H1 (cell line): ENCODE measurements around the gene PITPNM1. TPM values are rescaled to one million over a fixed set of nuclear protein-coding genes. Genes with fewer than 3 reads are reported as not detected.
A peak's percentile ranks its signal among the peaks of the same experiment; 100 is the strongest.

ENCODE experiments used
- CTCF ChIA-PET: fragments of 300-600 bp; sonication (Branson Sonifier 250); formaldehyde crosslinking; loops from one replicate; lab custom pipeline; 2021; ENCODE audit not compliant: partially characterized antibody; lab: Charles Lee
- POLR2A ChIA-PET: fragments of 300-600 bp; sonication (Branson Sonifier 250); formaldehyde crosslinking; loops from one replicate; lab custom pipeline; 2021; ENCODE audit warnings: inconsistent platforms; ENCODE audit not compliant: partially characterized antibody; lab: Charles Lee
- DNase-seq, 2 experiments: peaks; one replicate each; pipeline versions ENCODE4 v3.0.0 to v3.0.0-alpha.2; 2010 to 2022; ENCODE audit warnings: low spot score in 2 of 2, low read depth in 1 of 2, mixed read lengths in 1 of 2
- FAIRE-seq: peaks from 2 replicates; lab custom pipeline; 2011; peaks lifted over from hg19 to GRCh38; lab: Jason Lieb, UNC
- H2AFZ ChIP-seq: 2 replicates; pipeline ENCODE4 v1.8.1; 2012; ENCODE audit warnings: low read length, inconsistent platforms
- H2AK5ac ChIP-seq: 2 replicates; pipeline ENCODE4 v1.6.1; 2013; ENCODE audit warnings: low read depth, low read length
- H2BK120ac ChIP-seq: replicated peaks from 2 replicates; pipeline ENCODE3; 2013; ENCODE audit warnings: low read depth, low read length, inconsistent platforms
- H2BK12ac ChIP-seq: 2 replicates; pipeline ENCODE4 v1.6.1; 2013; ENCODE audit warnings: low read depth, low read length
- H2BK15ac ChIP-seq: 2 replicates; pipeline ENCODE4 v1.6.1; 2013; ENCODE audit warnings: low read length
- H2BK20ac ChIP-seq: 2 replicates; pipeline ENCODE4 v1.6.1; 2013; ENCODE audit warnings: low read length
- H2BK5ac ChIP-seq: 2 replicates; pipeline ENCODE4 v1.6.1; 2013; ENCODE audit warnings: low read depth, low read length
- H3K14ac ChIP-seq: 2 replicates; pipeline ENCODE4 v1.6.1; 2013; ENCODE audit warnings: inconsistent platforms; ENCODE audit not compliant: insufficient read length
- H3K18ac ChIP-seq: 2 replicates; pipeline ENCODE4 v1.6.1; 2013; ENCODE audit warnings: low read length; ENCODE audit errors: extremely low read depth
- H3K23ac ChIP-seq: 2 replicates; pipeline ENCODE4 v1.6.1; 2013; ENCODE audit warnings: inconsistent platforms; ENCODE audit not compliant: insufficient read length
- H3K23me2 ChIP-seq: 2 replicates; pipeline ENCODE4 v1.6.1; 2013; ENCODE audit warnings: low read depth, low read length
- H3K27ac ChIP-seq: 2 replicates; pipeline ENCODE4 v1.6.1; 2011; ENCODE audit warnings: low read depth, low read length, inconsistent platforms
- H3K27me3 ChIP-seq, 4 experiments: replicated peaks in 1 of 4; 1 replicate in 1 of 4; 2 replicates in 3 of 4; pipeline versions ENCODE4 v1.6.1 to v1.8.1; 2011 to 2013; ENCODE audit warnings: low read length in 3 of 4, mild to moderate bottlenecking in 3 of 4, inconsistent platforms in 2 of 4, mixed read lengths in 2 of 4, moderate library complexity in 1 of 4; ENCODE audit not compliant: control insufficient read depth in 3 of 4, insufficient read depth in 3 of 4; ENCODE audit errors: extremely low read depth in 1 of 4
- H3K36me3 ChIP-seq, 4 experiments: 2 replicates each; pipeline versions ENCODE4 v1.6.1 to v1.8.1; 2011 to 2013; ENCODE audit warnings: mild to moderate bottlenecking in 4 of 4, low read length in 3 of 4, moderate library complexity in 2 of 4, control low read depth in 1 of 4, inconsistent platforms in 1 of 4; ENCODE audit not compliant: insufficient read depth in 4 of 4, control insufficient read depth in 2 of 4
- H3K4ac ChIP-seq: replicated peaks from 2 replicates; pipeline ENCODE3; 2013; ENCODE audit warnings: low read length, low read depth, mixed read lengths, inconsistent platforms; ENCODE audit not compliant: insufficient read length
- H3K4me1 ChIP-seq, 4 experiments: replicated peaks in 1 of 4; 1 replicate in 1 of 4; 2 replicates in 3 of 4; pipeline versions ENCODE4 v1.6.1 to v1.8.1; 2011 to 2013; ENCODE audit warnings: low read length in 3 of 4, inconsistent platforms in 2 of 4, mixed read lengths in 1 of 4; ENCODE audit not compliant: insufficient read depth in 4 of 4, control insufficient read depth in 3 of 4
- H3K4me2 ChIP-seq, 2 experiments: 2 replicates each; pipeline versions ENCODE4 v1.6.1 to v1.8.1; 2011 to 2013; ENCODE audit warnings: low read depth in 2 of 2, low read length in 2 of 2, control low read depth in 1 of 2, inconsistent platforms in 1 of 2, mild to moderate bottlenecking in 1 of 2; ENCODE audit not compliant: insufficient read depth in 1 of 2
- H3K4me3 ChIP-seq, 4 experiments: fragments of 200-600, 300-600 bp in 1 of 4; sonication (generic), shearing (Covaris generic), sonication (Bioruptor Twin) in 1 of 4; 2 replicates each; pipeline versions ENCODE4 v1.5.1 to v1.8.1; 2011 to 2016; ENCODE audit warnings: low read length in 4 of 4, low read depth in 3 of 4, control low read depth in 2 of 4, inconsistent platforms in 2 of 4, mild to moderate bottlenecking in 2 of 4, mixed read lengths in 1 of 4, moderate library complexity in 1 of 4; ENCODE audit not compliant: insufficient read depth in 2 of 4; ENCODE audit errors: extremely low read depth in 1 of 4
- H3K56ac ChIP-seq: replicated peaks from 2 replicates; pipeline ENCODE3; 2013; ENCODE audit warnings: low read depth, mild to moderate bottlenecking, mixed read lengths, low read length, inconsistent platforms; ENCODE audit not compliant: insufficient read length
- H3K79me1 ChIP-seq: 2 replicates; pipeline ENCODE4 v1.6.1; 2013; ENCODE audit warnings: low read depth, low read length, control low read depth
- H3K79me2 ChIP-seq, 2 experiments: 2 replicates each; pipeline versions ENCODE4 v1.6.1 to v1.8.1; 2012 to 2013; ENCODE audit warnings: low read length in 2 of 2, mild to moderate bottlenecking in 2 of 2, inconsistent platforms in 1 of 2; ENCODE audit not compliant: insufficient read depth in 2 of 2, control insufficient read depth in 1 of 2
- H3K9ac ChIP-seq, 4 experiments: replicated peaks in 1 of 4; 1 replicate in 1 of 4; 2 replicates in 3 of 4; pipeline versions ENCODE4 v1.6.1 to v1.8.1; 2011 to 2013; ENCODE audit warnings: low read depth in 3 of 4, low read length in 3 of 4, control low read depth in 2 of 4, mild to moderate bottlenecking in 2 of 4, moderate library complexity in 2 of 4, inconsistent platforms in 1 of 4; ENCODE audit errors: extremely low read depth in 1 of 4
- H3K9me3 ChIP-seq, 2 experiments: 2 replicates each; pipeline versions ENCODE4 v1.6.1 to v1.8.1; 2012 to 2013; ENCODE audit warnings: mild to moderate bottlenecking in 2 of 2, moderate library complexity in 2 of 2, control low read depth in 1 of 2, inconsistent platforms in 1 of 2, low read depth in 1 of 2, low read length in 1 of 2, mixed read lengths in 1 of 2; ENCODE audit not compliant: insufficient read depth in 2 of 2
- H4K20me1 ChIP-seq, 2 experiments: replicated peaks in 1 of 2; 2 replicates each; pipeline versions ENCODE3 to v1.8.1; 2011 to 2013; ENCODE audit warnings: inconsistent platforms in 2 of 2, low read length in 2 of 2, mild to moderate bottlenecking in 1 of 2; ENCODE audit not compliant: insufficient read depth in 2 of 2, control insufficient read depth in 1 of 2
- H4K5ac ChIP-seq: 2 replicates; pipeline ENCODE4 v1.6.1; 2013; ENCODE audit warnings: low read length, low read depth, mixed read lengths, inconsistent platforms; ENCODE audit not compliant: insufficient read length
- H4K8ac ChIP-seq: 2 replicates; pipeline ENCODE4 v1.8.0; 2013; ENCODE audit warnings: mild to moderate bottlenecking, moderate library complexity, low read length, inconsistent platforms; ENCODE audit not compliant: insufficient read depth; ENCODE audit errors: extremely low read depth
- H4K91ac ChIP-seq: replicated peaks from 2 replicates; pipeline ENCODE3; 2013; ENCODE audit warnings: low read length, mixed read lengths, inconsistent platforms; ENCODE audit not compliant: insufficient read length
- EZH2 ChIP-seq: fragments of 200-600 bp; sonication (generic); IDR thresholded peaks from 2 replicates; pipeline ENCODE4 v1.7.1; 2012; ENCODE audit warnings: low read depth, mild to moderate bottlenecking, moderate library complexity, low read length, inconsistent platforms; ENCODE audit not compliant: severe bottlenecking
- KDM4A ChIP-seq: IDR thresholded peaks from one replicate; pipeline ENCODE4 v1.7.1; 2012; ENCODE audit warnings: low read depth, mild to moderate bottlenecking, moderate library complexity, low read length, inconsistent platforms; ENCODE audit not compliant: severe bottlenecking
- WGBS, 2 experiments: shearing (Covaris generic) in 1 of 2; methylation state at CpG; one replicate each; pipeline versions ENCODE4 v1.1.6 to v1.1.7; 2013 to 2015; ENCODE audit warnings: low lambda C conversion rate in 2 of 2, mixed read lengths in 2 of 2, inconsistent platforms in 1 of 2, low coverage in 1 of 2, missing lambda C conversion rate in 1 of 2; ENCODE audit not compliant: insufficient replicate concordance in 2 of 2, insufficient coverage in 1 of 2, insufficient read length in 1 of 2; ENCODE audit errors: extremely low coverage in 1 of 2, missing lambda C conversion rate in 1 of 2; 5-methylcytosine and 5-hydroxymethylcytosine counted together
- polyA plus RNA-seq, 7 experiments: library from polyadenylated mRNA; depleted of rRNA in 3 of 7; stranded (reverse) in 5 of 7; unstranded in 2 of 7; fragments of >200 nt in 5 of 7; fragments of 200-250 nt in 2 of 7; gene quantifications; 1 replicate in 5 of 7; 2 replicates in 1 of 7; 4 replicates in 1 of 7; pipeline versions ENCODE4 v1.2.1 to v1.2.3, GENCODE V29; 2011 to 2013; ENCODE audit warnings: missing spikeins in 2 of 7, mixed read lengths in 2 of 7
- total RNA-seq: library from RNA; stranded (reverse); fragmentation: NEBNext Ultra II Directional; extraction: Animal tissue kit (Norgen Biotek cat#: 25700); gene quantifications from 2 replicates; pipeline ENCODE4 v1.2.1, GENCODE V29; 2021

The PITPNM1 gene
- total and polyA plus RNA-seq, 2 of the 8 experiments (the other 6 are each of a cell fraction or from before 2014, with no cell fraction given), result 27.2 to 52.7 TPM

GRCh38 chr11:67469508-67469811 is 35.7 kb downstream of the PITPNM1 start:
- no peak overlapping the region for H3K14ac ChIP-seq
- no peak for DNase-seq
- H3K56ac ChIP-seq, result no peak overlapping the region
- no peaks in the 10 kb centered on the region for H3K27me3 ChIP-seq
- peaks cover 0 to 9% (median 3%) of the 10 kb centered on the region in 4 experiments; a peak in 5 of 7 replicates for H3K4me1 ChIP-seq
- no peak for FAIRE-seq
- H3K4ac ChIP-seq, result no peak overlapping the region
- ChIA-PET POLR2A (interaction anchor here (1.0 to 4.6 kb wide), 10 partner anchors 12 to 98 kb away, joined by 3 to 36 read pairs (median 5); partner anchors contain the start of genes PPP1CA, PTPRCAP and RPS6KB2), CTCF (interaction anchor here (0.7 to 1.6 kb wide), 5 partner anchors 12 to 1580 kb away, joined by 3 to 7 read pairs (median 5); partner anchors contain the start of gene TPCN2)
- no peak overlapping the region for H2BK12ac ChIP-seq
- no peak overlapping the region for H2BK20ac ChIP-seq
- peaks cover 0 to 3% of the 10 kb centered on the region in 2 experiments; a peak in 2 of 4 replicates for H3K79me2 ChIP-seq
- peak overlapping the region; percentile 61 for H4K91ac ChIP-seq
- peak overlapping the region; percentile 96; the same call in 1 of the 2 replicates for H4K8ac ChIP-seq
- peak; percentile 54 for TF ChIP-seq KDM4A
- TF ChIP-seq EZH2, result no peak
- no peak overlapping the region for H2BK120ac ChIP-seq
- peak overlapping the region; percentile 61 to 81; a peak in 3 of 4 replicates for H3K4me2 ChIP-seq
- H2AFZ ChIP-seq, result peak overlapping the region; percentile 47; the same call in 1 of the 2 replicates
- H3K23me2 ChIP-seq, result peaks cover 6% of the 10 kb centered on the region
- H3K9me3 ChIP-seq, result no peaks in the 10 kb centered on the region
- H3K36me3 ChIP-seq, result no peaks in the 10 kb centered on the region
- H2BK5ac ChIP-seq, result no peak overlapping the region
- peaks cover 0 to 3% of the 10 kb centered on the region in 2 experiments for H4K20me1 ChIP-seq
- no peak overlapping the region; a peak in 1 of 7 replicates for H3K9ac ChIP-seq
- H3K18ac ChIP-seq, result no peak overlapping the region; the same call in 1 of the 2 replicates
- H2AK5ac ChIP-seq, result no peak overlapping the region
- WGBS, 2 experiments, result 49% methylated on average over 9 of the region's 9 CpGs; no CpG with 5 or more reads in 1 of the 2 experiments
- no peak overlapping the region for H2BK15ac ChIP-seq
- H3K23ac ChIP-seq, result no peak overlapping the region
- peak overlapping the region; percentile 67 for H4K5ac ChIP-seq
- H3K27ac ChIP-seq, result no peak overlapping the region
- H3K4me3 ChIP-seq, result peak overlapping the region; percentile 12 to 90 (median 48); a peak in 7 of 8 replicates
- H3K79me1 ChIP-seq, result peaks cover 2% of the 10 kb centered on the region
